ENCODE measurements around the gene ZBP1.

DNA sequence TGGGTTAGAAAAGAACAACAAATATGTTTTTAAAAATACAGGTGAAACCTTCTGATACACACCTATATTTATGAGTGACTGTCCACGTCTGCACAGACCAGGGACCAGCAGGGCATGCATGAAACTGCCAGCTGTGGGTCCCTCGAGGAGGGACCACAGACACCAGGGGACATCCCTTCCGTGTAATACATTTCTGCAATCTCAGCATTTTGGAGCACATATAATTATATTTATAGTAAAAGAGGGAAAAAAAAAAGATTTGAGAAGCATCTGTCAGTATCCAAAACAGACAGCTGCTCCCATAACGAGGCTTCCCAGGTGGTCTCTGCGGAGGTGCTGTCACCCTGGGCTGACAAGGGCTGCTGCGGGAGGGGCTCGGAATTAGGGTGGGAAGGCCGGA lies 49.4 kb upstream of the ZBP1 start:
- TF ChIP-seq, protein P1, sequence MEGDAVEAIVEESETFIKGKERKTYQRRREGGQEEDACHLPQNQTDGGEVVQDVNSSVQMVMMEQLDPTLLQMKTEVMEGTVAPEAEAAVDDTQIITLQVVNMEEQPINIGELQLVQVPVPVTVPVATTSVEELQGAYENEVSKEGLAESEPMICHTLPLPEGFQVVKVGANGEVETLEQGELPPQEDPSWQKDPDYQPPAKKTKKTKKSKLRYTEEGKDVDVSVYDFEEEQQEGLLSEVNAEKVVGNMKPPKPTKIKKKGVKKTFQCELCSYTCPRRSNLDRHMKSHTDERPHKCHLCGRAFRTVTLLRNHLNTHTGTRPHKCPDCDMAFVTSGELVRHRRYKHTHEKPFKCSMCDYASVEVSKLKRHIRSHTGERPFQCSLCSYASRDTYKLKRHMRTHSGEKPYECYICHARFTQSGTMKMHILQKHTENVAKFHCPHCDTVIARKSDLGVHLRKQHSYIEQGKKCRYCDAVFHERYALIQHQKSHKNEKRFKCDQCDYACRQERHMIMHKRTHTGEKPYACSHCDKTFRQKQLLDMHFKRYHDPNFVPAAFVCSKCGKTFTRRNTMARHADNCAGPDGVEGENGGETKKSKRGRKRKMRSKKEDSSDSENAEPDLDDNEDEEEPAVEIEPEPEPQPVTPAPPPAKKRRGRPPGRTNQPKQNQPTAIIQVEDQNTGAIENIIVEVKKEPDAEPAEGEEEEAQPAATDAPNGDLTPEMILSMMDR (IDR thresholded peaks at IDR 0.05; ENCODE audit: low read depth, low read length) = no peak
- TF ChIP-seq EZH2phosphoT487 (IDR thresholded peaks at IDR 0.05; ENCODE audit: low read depth) = no peak
